Hematopoietic multipotent progenitor cell (in vitro differentiated cells): ENCODE measurements around the gene SNRK. TPM values are rescaled to one million over a fixed set of nuclear protein-coding genes. Genes with fewer than 3 reads are reported as not detected.

Experiments
- DNase-seq, 3 donors: peaks; one replicate each; pipeline ENCODE4 v3.0.0-alpha.2; 2011 to 2015; ENCODE audit warnings: low read depth in 2 of 3, low spot score in 2 of 3
- total RNA-seq: library from RNA; depleted of rRNA; stranded (reverse); fragments of >200 nt; gene quantifications from one replicate; pipeline ENCODE4 v1.2.3, GENCODE V29; 2012

The SNRK gene
- total RNA-seq, 1 donor: 51.2 TPM

DNA sequence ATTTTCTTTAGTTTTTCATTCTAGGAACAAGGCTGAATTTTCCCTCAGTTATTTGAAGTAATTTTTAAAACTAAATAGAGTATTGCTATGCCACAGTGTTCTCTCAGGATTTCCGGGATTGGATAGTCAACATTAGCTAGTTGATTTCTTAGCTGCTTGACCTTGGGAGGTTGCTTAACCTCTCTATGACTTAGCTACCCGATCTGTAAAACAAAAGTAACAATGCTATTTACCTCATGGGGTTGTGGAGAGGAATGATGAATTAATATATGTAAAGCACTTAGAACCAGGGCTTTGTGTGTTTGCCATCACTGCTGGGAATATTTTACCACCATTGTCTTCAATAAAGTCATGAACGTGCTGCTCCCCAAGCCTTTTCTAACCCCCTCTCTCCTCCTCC is 57.5 kb downstream of the SNRK start:
- no peak for DNase-seq

- DNase-seq: no peak
Observed at GRCh38 chr3:43344520-43344919, 58.2 kb downstream of the SNRK start.

GRCh38 chr3:43345246-43345645 is 58.9 kb downstream of the SNRK start:
- no peak for DNase-seq

DNA sequence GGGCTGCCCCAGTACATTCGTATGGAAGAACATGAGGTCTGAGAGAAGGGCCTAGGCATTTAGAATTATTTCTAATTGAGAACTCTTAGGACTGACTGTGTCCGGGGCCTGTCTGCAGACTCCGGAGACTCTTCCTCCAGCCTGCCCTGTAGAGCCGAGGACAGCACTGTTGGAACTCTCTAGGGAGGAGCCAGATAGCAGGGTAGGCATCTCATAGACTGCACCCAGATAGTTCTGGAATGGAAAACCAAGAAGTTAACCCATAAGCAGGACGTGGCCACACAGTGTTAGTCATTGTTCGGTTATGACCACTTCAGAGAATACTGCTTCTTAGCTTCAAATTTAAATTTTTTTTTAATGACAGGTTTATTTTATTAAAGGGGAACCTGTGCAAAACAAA is 59.5 kb downstream of the SNRK start:
- DNase-seq: no peak

DNA sequence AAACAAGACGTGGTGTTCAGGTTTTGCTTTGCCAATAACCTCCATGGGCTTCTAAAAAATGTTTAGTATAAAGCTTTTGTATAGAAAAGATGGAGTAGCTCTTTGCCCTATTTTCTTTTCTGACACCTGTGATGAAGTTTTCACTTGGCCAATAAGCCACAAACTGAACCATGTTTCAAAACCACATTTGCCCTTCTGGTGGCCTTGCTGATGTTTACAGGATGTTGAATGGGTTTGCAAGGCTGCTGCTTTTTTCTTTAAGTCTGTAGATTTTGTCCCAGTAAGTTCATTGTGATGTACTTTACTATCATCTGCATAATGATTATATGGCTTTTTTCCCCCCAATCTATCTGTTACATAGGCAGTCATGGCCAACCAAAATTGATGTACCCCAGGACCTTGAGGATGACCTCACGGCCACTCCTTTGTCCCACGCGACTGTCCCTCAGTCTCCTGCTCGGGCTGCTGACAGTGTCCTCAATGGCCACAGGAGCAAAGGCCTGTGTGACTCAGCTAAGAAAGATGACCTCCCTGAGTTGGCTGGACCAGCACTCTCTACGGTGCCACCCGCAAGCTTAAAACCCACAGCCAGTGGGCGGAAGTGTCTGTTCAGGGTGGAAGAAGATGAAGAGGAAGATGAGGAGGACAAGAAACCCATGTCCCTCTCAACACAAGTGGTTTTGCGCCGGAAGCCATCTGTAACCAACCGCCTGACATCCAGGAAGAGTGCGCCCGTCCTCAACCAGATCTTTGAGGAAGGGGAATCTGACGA is 60.8 kb downstream of the SNRK start:
- DNase-seq: peak in 1 of 3 donors; percentile 25

DNA sequence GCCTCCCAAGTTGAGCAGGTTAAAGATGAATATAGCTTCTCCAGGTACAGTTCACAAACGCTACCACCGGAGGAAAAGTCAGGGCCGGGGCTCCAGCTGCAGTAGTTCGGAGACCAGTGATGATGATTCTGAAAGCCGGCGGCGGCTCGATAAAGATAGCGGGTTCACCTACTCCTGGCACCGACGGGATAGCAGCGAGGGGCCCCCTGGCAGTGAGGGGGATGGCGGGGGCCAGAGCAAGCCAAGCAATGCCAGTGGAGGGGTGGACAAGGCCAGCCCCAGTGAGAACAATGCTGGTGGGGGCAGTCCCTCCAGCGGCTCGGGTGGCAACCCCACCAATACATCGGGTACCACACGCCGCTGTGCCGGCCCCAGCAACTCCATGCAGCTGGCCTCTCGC is 61.4 kb downstream of the SNRK start:
- no peak for DNase-seq

- no peak for DNase-seq
Observed at GRCh38 chr3:43348350-43348749, 62.0 kb downstream of the SNRK start.

GRCh38 chr3:43348852-43349574 is 62.7 kb downstream of the SNRK start:
- no peak for DNase-seq

DNA sequence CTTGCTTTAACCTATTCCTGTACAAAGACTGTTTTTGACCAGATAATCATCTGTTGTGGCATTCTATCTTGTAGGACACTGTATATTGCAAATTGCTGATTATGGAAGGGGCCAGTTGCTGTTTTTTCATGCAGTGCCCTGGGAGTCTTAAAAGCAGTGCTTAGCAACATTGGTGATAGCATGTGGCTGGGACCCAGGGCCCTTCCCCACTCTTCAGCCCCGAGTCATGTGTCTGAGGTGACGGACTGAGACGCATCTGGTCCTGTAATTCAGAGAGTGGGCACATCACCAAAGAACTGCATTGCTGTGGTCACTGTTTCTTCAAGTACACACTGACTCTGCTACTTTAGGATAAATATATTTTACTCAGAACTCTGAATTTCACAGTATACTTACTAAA is 63.4 kb downstream of the SNRK start:
- DNase-seq: no peak

- DNase-seq: no peak
Observed at GRCh38 chr3:43353393-43353792, 67.1 kb downstream of the SNRK start.

- no peak for DNase-seq
Observed at GRCh38 chr3:43353923-43354670, 67.8 kb downstream of the SNRK start.

DNA sequence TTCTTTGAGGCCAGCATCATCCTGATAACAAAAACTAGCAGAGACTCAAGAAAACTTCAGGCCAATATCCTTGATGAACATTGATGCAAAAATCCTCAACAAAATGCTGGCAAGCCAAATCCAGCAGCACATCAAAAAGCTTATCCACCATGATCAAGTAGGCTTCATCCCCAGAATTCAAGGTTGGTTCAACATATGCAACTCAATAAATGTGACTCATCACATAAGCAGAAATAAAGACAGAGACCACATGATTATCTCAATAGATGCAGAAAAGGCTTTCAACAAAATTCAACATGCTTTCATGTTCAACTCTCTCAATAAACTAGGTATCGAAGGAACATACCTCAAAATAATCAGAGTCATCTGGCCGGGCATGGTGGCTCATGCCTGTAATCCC is 69.7 kb downstream of the SNRK start:
- DNase-seq: peak in 1 of 3 donors; percentile 13

DNA sequence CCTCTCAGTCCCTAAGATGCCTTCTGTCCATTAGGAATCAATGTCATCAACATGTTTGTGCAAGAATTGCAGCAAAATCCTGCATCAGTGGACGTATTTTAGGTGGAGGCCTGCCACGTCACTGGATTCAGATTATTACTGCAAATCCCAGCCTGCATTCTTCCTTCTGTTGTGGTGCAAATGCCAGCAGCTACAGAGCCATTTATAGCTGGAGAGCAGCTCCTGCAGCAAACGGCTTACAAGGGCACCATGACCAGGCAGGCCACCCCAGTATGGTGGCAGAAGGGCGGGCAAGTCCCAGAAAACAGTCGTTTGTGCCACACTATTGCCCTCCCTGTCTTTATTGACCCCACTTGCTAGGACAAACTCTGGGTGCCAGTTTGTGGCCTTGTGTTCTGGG is 74.7 kb downstream of the SNRK start:
- no peak for DNase-seq

- DNase-seq: no peak
Observed at GRCh38 chr3:43362183-43362582, 75.8 kb downstream of the SNRK start.

DNA sequence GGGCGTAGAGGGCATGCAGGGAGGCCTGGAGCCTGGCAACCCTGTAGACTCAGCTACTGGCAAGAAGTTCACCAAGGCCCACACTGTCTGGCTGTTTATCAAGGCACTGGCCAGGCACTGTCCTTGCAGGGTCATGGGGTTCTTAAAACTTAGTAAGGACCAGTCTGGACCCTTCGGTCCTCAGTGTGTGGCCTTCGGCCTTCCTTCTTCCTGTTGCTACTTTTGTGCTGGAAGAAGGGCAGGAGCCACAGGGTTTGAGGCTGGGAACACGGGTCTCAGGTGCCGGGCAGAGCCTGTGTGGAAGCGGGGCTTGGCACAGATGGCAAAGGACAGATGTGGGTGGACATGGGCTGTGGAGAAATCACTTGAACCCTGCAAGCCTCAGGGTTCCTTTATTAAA is 76.6 kb downstream of the SNRK start:
- no peak for DNase-seq

DNA sequence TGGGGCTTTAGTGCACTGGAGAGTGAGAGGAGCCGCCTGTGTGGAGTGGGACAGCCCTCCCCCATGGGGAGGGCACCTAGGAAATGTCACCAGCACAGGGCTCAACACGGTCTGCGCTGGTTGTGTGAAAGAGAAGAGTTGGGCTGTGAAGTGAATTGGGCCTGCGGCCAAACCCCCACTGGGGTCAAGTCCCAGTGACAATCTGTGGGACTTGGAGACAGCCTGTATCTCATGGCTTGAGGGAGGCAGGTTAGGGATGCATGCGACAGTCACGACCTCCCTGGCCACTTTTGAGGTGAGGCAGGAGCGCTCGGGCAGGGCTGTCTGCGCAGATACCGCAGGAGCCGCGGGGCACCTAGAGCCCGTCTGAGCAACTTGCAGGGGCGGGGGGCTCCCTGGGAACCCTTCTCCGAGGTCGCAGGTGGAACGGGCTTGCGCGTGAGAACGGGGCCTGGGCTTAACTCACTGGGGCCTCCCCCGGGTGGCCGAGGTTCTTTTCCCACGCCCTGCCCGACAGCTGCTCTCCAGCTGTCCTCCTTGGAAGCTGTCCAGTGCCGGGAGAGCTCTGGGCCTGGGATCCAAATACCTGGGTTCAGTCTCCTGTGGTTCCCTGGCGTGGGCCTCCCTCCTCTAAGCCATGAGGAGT is 77.4 kb downstream of the SNRK start:
- no peak for DNase-seq

DNA sequence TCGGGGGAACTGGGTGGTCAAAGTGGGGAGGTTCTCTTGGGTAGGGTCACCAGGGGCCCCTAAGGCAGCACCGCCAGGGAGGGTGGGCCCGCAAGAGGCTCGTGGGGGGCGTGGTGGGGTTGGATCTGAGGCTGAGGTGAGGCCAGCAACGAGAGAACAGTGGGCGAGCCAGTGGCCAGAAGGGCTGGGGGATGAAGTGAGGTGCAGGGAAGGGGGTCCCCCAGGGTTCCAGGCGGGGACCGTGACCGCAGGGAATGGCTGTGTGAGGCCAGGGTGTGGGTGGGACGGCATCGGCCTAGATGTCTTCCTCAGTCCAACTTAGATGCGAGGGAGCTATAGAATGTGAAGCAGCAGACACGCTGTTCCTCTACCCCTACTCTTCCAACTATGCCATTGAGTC is 78.2 kb downstream of the SNRK start:
- no peak for DNase-seq

DNA sequence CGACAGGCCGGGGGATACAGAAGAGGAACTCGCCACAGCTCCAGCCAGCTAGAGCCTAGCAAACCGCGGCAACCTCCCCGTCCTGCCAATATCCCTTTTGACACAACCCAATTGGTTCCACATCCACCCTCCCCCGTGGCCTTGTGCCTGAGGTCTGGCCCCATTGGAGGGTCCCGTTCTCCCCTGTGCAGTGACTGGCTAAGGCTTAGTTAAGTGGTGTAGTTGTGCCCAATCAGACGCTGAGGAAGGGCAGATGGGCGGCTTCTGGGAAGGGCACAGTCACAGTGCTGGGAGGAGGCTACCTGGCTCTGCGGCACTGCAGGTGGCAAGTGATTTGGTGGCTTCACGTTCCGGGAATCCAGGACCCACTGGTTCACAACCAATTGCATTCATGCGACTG is 78.6 kb downstream of the SNRK start:
- DNase-seq: no peak

DNA sequence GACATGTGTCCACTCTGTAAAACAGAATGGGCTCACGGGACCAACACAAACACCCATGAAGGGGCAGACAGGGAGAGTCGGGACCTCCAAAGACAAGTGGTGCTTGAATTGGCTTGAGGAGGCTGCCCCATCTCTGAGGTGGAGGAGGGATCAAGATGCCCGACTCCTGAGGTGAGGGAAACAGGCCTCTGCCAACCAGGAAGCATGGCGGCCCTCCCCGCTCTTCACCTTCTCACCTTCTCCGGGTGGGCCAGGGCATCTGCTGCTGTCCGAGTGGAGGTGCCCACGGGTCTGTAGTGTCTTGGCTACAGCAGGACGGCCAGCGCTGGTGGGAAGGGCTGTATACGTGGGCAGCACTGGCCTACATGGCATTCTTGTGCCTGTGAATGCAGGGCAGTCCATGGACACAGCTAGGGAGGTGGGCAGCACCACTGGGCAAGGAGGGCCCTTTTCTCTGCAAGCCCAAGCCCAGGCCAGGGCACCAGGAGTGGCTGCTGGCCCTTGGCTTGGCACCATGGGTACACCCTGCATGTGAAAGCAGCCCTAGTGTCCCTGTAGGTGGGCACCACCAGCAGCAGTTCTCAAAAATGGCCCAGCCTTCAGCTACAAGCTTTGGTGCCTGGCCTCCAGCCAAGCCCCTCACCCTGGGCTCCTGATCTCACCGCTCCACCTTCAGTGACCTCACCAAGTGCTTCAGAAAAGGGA is 79.4 kb downstream of the SNRK start:
- no peak for DNase-seq

DNA sequence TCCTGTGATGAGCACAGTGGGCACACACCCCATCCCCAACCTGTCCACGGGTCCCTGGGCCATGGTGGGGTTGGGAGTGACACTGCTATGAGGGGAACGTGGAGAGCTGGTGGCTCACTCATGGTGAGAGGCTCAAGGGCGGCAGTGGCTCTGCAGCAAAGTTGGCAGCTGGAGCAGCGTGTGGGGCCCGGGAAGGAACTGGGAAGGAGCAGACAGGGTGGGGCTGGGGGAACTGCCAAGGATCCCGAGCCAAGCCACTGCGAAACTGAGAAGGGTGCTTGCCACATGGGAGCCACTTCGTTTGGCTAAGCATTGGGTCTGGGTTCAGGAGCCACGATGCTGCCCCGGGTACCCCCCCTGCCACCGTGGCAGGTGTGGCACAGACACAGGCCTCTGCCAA is 80.1 kb downstream of the SNRK start:
- no peak for DNase-seq

DNA sequence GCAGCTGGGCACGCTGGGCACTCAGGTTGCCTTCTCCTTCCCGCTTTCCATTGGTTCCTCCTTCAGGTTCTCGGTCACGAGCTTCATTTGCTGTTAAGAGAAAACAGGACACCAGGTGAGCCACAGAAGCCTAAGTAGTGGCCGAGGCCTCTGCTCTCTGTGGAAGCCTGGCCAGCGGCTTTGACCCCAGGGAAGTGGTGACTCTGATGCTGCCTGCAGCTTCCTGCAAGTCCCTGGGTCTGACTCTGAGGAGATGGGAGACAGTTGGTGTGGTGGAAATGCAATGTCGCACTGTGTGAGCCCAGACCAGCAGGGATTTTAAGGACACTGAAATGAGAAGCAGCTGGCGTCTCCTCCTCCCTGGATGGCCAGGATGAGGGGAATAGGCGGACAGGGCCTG is 80.5 kb downstream of the SNRK start:
- no peak for DNase-seq
